Neural cell (in vitro differentiated cells): Measurements from ENCODE around the gene TINAGL1. TPM values are rescaled to one million over a fixed set of nuclear protein-coding genes. Genes with fewer than 3 reads are reported as not detected.

Experiments
- H2AFZ ChIP-seq: fragments of 200-600, 300-800 bp; sonication (generic), shearing (Covaris generic); 2 replicates; pipeline ENCODE4 v1.6.0; 2014; ENCODE audit warnings: low read depth, mild to moderate bottlenecking, antibody characterized with exemption, low read length, moderate library complexity
- H3F3A ChIP-seq: fragments of 200-600 bp; shearing (Covaris generic); 2 replicates; pipeline ENCODE4 v1.6.1; 2016; ENCODE audit warnings: mild to moderate bottlenecking, moderate library complexity, mixed read lengths, antibody characterized with exemption, low read length; ENCODE audit not compliant: insufficient read depth, poor library complexity, severe bottlenecking
- H3K27ac ChIP-seq: fragments of 200-600, 300-800 bp; sonication (generic), shearing (Covaris generic); 2 replicates; pipeline ENCODE4 v1.5.1; 2014; ENCODE audit warnings: mild to moderate bottlenecking, low read length, moderate library complexity
- H3K27me3 ChIP-seq: fragments of 300-800, 200-600 bp; sonication (generic), shearing (Covaris generic); 2 replicates; pipeline ENCODE4 v1.6.0; 2014; ENCODE audit warnings: mild to moderate bottlenecking, low read depth, low read length, moderate library complexity; ENCODE audit not compliant: insufficient read depth
- H3K36me3 ChIP-seq: fragments of 300-800, 200-600 bp; sonication (generic), shearing (Covaris generic); 2 replicates; pipeline ENCODE4 v1.5.1; 2014; ENCODE audit warnings: mild to moderate bottlenecking, antibody characterized with exemption, low read length, moderate library complexity; ENCODE audit not compliant: insufficient read depth
- H3K4me2 ChIP-seq: fragments of 300-800, 200-600 bp; sonication (generic), shearing (Covaris generic); 2 replicates; pipeline ENCODE4 v1.6.0; 2014; ENCODE audit warnings: mild to moderate bottlenecking, low read length
- H3K4me3 ChIP-seq: fragments of 300-800, 200-600 bp; sonication (generic), shearing (Covaris generic); 2 replicates; pipeline ENCODE4 v1.5.1; 2014; ENCODE audit warnings: mild to moderate bottlenecking, low read length, moderate library complexity
- H3K79me2 ChIP-seq: fragments of 200-600 bp; shearing (Covaris generic); replicated peaks from 2 replicates; pipeline ENCODE4 v1.6.0; 2014; ENCODE audit warnings: mild to moderate bottlenecking, low read length, moderate library complexity; ENCODE audit not compliant: insufficient read depth
- H3K9ac ChIP-seq: fragments of 300-800, 200-600 bp; sonication (generic), shearing (Covaris generic); 2 replicates; pipeline ENCODE4 v1.6.1; 2016; ENCODE audit warnings: mild to moderate bottlenecking, low read length, mixed read lengths
- H3K9me2 ChIP-seq: fragments of 200-600 bp; shearing (Covaris generic); 2 replicates; pipeline ENCODE4 v1.6.1; 2016; ENCODE audit warnings: mild to moderate bottlenecking, low read length, mixed read lengths; ENCODE audit not compliant: insufficient read depth
- H3K9me3 ChIP-seq: fragments of 200-600, 300-800 bp; sonication (generic), shearing (Covaris generic); 2 replicates; pipeline ENCODE4 v1.6.1; 2016; ENCODE audit warnings: mild to moderate bottlenecking, mixed run types, low read length, moderate library complexity, mixed read lengths
- H4K20me1 ChIP-seq: fragments of 200-600 bp; shearing (Covaris generic); 2 replicates; pipeline ENCODE4 v1.6.1; 2016; ENCODE audit warnings: mild to moderate bottlenecking, mixed run types; ENCODE audit not compliant: insufficient read depth
- CTCF ChIP-seq: fragments of 450-650 bp; IDR thresholded peaks from 2 replicates; pipeline ENCODE4 v1.5.1; 2014; ENCODE audit warnings: antibody characterized with exemption, mild to moderate bottlenecking, moderate library complexity; ENCODE audit not compliant: poor library complexity, severe bottlenecking
- EP300 ChIP-seq: fragments of 450-650 bp; conservative IDR thresholded peaks from 2 replicates; pipeline ENCODE4 v1.6.1; 2014; ENCODE audit warnings: antibody characterized with exemption, mild to moderate bottlenecking, moderate library complexity; ENCODE audit not compliant: poor library complexity, severe bottlenecking
- EZH2 ChIP-seq: fragments of 200-600, 300-800 bp; shearing (Covaris generic), sonication (generic); IDR thresholded peaks from 2 replicates; pipeline ENCODE4 v1.6.1; 2014; ENCODE audit warnings: antibody characterized with exemption, low read length, borderline replicate concordance, mild to moderate bottlenecking; ENCODE audit not compliant: insufficient read depth, poor library complexity, severe bottlenecking
- MXI1 ChIP-seq: fragments of 450-650 bp; conservative IDR thresholded peaks from 2 replicates; pipeline ENCODE4 v1.6.1; 2014; ENCODE audit warnings: antibody characterized with exemption, mild to moderate bottlenecking; ENCODE audit not compliant: poor library complexity, severe bottlenecking
- POLR2AphosphoS5 ChIP-seq: IDR thresholded peaks from 2 replicates; pipeline ENCODE4 v1.6.1; 2012
- RAD21 ChIP-seq: fragments of 450-650 bp; conservative IDR thresholded peaks from 2 replicates; pipeline ENCODE4 v1.6.1; 2014; ENCODE audit warnings: antibody characterized with exemption, mild to moderate bottlenecking, moderate library complexity
- REST ChIP-seq: IDR thresholded peaks from 2 replicates; pipeline ENCODE4 v1.6.1; 2012; ENCODE audit warnings: borderline replicate concordance
- SMC3 ChIP-seq: fragments of 450-650 bp; conservative IDR thresholded peaks from 2 replicates; pipeline ENCODE4 v1.6.1; 2014; ENCODE audit warnings: antibody characterized with exemption, mild to moderate bottlenecking, moderate library complexity; ENCODE audit not compliant: poor library complexity
- TAF1 ChIP-seq: IDR thresholded peaks from 2 replicates; pipeline ENCODE4 v1.6.1; 2012; ENCODE audit warnings: low read depth
- polyA plus RNA-seq: library from polyadenylated mRNA; depleted of rRNA; stranded (reverse); fragments of >200 nt; gene quantifications from 2 replicates; pipeline ENCODE4 v1.2.3, GENCODE V29; 2014

TINAGL1 gene
- polyA plus RNA-seq, 1 donor from 2014 or later = not detected

GRCh38 chr1:31573261-31573660 lies 3.1 kb upstream of the TINAGL1 start:
- H3K36me3 ChIP-seq = no peaks in the 10 kb centered on the region
- no peak overlapping the region for H3K4me3 ChIP-seq
- peaks cover 4% of the 10 kb centered on the region for H3K27me3 ChIP-seq
- H3K27ac ChIP-seq = no peak overlapping the region
- no peak overlapping the region for H3K9ac ChIP-seq
- H2AFZ ChIP-seq = no peak overlapping the region
- no peaks in the 10 kb centered on the region for H4K20me1 ChIP-seq
- H3K9me2 ChIP-seq = no peaks in the 10 kb centered on the region
- TF ChIP-seq MXI1 = no peak
- TF ChIP-seq TAF1 = no peak
- TF ChIP-seq POLR2AphosphoS5 = no peak
- no peak for TF ChIP-seq RAD21
- no peak for TF ChIP-seq REST
- no peak for TF ChIP-seq EP300
- no peak for TF ChIP-seq EZH2
- TF ChIP-seq CTCF = no peak
- no peaks in the 10 kb centered on the region for H3F3A ChIP-seq
- H3K79me2 ChIP-seq = no peaks in the 10 kb centered on the region
- no peak overlapping the region for H3K4me2 ChIP-seq
- no peaks in the 10 kb centered on the region for H3K9me3 ChIP-seq

- H3K9ac ChIP-seq = no peak overlapping the region
- no peak overlapping the region for H3K27ac ChIP-seq
- H3K9me2 ChIP-seq = no peaks in the 10 kb centered on the region
- no peaks in the 10 kb centered on the region for H3K79me2 ChIP-seq
- no peak overlapping the region for H3K4me3 ChIP-seq
- H3K36me3 ChIP-seq = no peaks in the 10 kb centered on the region
- H3F3A ChIP-seq = no peaks in the 10 kb centered on the region
- H3K4me2 ChIP-seq = no peak overlapping the region
- no peaks in the 10 kb centered on the region for H3K9me3 ChIP-seq
- no peaks in the 10 kb centered on the region for H4K20me1 ChIP-seq
- TF ChIP-seq REST (no peak), CTCF (no peak), SMC3 (no peak), TAF1 (no peak), EZH2 (no peak), EP300 (no peak), POLR2AphosphoS5 (no peak), MXI1 (no peak), RAD21 (no peak)
- no peak overlapping the region for H2AFZ ChIP-seq
- peaks cover 4% of the 10 kb centered on the region for H3K27me3 ChIP-seq
Observed at GRCh38 chr1:31574749-31575368, 1.5 kb upstream of the TINAGL1 start.
